Astrocyte of the cerebellum (primary cell): ENCODE data around the gene LAMB3.

ENCODE experiments used
- DNase-seq: peaks from one replicate; pipeline ENCODE4 v3.0.0-alpha.2; 2011; ENCODE audit warnings: low read depth
- H3K4me3 ChIP-seq: 2 replicates; pipeline ENCODE4 v1.5.1; 2011; ENCODE audit warnings: mild to moderate bottlenecking, low read depth, low read length, moderate library complexity
- in situ Hi-C: cut with HindIII; loops from 2 replicates; pipeline ENCODE4 v1.10.0; 2017; ENCODE audit warnings: low sequenced_read_pairs
- TF ChIP-seq, protein P1 (sequence below): IDR thresholded peaks from 2 replicates; pipeline ENCODE4 v1.5.1; 2012; ENCODE audit warnings: low read length, low read depth, moderate library complexity, mild to moderate bottlenecking; ENCODE audit errors: missing control alignments

The LAMB3 gene

DNA sequence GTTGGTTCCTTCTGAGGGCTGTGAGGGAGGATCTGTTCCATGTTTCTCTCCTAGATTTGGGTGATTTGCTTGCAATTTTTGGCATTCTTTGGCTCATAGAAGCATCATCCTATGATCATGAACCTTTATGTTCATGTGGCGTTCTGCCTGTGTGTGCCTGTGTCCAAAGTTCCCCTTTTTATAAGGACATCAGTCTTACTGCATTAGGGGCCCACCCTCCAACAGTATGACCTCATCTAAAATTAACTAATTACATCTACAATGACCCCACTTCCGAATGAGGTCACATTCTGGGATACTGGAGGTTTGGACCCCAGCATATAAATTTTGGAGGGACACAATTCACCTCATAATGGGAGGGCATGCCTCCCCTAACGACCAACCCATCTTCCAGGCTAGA is 81.5 kb downstream of the LAMB3 start:
- in situ Hi-C loops: no loop called here

DNA sequence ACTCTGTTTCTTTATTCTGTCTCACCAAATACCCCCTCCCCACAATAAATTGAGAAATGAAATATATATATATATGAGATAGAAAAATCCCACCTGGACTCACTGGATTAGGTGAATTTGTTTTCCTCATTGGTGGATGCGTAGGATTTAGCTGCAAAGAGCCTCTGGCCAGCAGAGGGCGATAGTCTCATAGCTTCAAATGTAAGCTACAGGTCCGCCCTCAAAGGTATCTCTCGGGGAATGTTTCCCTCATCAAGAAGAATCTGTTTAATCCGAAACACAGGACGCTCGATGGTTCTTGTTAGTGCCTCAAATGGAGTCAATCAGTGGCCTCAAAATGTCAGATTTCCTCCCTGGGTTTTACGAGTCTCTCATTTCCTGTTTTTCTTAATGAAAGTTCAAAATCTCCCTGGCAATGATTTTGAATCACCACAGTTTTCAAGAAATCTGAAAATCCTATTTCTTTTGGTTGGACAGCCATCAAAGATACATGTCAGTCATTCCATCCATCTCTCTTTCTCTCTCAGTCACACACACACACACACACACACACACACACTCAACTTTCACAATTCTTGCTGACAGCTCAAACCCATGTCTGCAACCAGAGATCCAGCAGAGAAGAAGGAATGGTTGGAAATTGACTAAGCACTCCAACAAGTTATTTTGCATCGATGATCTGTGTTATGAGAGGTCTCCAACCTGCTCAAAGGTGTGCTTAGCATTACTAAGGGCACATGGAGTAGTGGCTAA is 82.6 kb downstream of the LAMB3 start:
- peak; percentile 68 for DNase-seq
- TF ChIP-seq, protein P1, sequence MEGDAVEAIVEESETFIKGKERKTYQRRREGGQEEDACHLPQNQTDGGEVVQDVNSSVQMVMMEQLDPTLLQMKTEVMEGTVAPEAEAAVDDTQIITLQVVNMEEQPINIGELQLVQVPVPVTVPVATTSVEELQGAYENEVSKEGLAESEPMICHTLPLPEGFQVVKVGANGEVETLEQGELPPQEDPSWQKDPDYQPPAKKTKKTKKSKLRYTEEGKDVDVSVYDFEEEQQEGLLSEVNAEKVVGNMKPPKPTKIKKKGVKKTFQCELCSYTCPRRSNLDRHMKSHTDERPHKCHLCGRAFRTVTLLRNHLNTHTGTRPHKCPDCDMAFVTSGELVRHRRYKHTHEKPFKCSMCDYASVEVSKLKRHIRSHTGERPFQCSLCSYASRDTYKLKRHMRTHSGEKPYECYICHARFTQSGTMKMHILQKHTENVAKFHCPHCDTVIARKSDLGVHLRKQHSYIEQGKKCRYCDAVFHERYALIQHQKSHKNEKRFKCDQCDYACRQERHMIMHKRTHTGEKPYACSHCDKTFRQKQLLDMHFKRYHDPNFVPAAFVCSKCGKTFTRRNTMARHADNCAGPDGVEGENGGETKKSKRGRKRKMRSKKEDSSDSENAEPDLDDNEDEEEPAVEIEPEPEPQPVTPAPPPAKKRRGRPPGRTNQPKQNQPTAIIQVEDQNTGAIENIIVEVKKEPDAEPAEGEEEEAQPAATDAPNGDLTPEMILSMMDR: peak; percentile 96
- in situ Hi-C loops: no loop called here
- H3K4me3 ChIP-seq: no peak overlapping the region

More for the DNA sequence above, 81.5 kb downstream of the LAMB3 start:
- DNase-seq: no peak
- no peak overlapping the region for H3K4me3 ChIP-seq
- TF ChIP-seq, protein P1: no peak

DNA sequence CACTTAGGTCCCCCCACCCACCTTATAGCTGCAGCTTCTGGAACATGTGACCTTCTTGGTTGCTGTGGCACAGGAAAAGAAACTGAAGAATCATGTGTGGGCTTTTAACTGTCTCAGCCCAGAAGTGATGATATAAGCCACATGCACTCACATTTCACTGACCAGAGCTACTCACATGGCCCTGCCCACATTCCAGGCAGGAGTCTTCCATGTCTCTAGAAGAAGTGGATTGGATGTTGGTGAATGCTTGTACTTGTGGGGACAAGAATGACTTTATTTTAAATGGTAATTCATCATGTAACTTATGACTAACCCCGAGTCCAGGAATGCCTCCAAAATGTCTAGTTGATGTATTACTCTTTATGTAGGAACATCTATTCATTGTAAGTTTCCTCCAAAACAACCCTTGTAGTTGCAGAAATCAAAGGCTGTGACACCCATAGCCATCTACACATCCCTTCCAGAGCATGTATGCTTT is 84.5 kb downstream of the LAMB3 start:
- TF ChIP-seq, protein P1: no peak
- in situ Hi-C loops: no loop called here
- H3K4me3 ChIP-seq: no peak overlapping the region
- peak; percentile 32 for DNase-seq

DNA sequence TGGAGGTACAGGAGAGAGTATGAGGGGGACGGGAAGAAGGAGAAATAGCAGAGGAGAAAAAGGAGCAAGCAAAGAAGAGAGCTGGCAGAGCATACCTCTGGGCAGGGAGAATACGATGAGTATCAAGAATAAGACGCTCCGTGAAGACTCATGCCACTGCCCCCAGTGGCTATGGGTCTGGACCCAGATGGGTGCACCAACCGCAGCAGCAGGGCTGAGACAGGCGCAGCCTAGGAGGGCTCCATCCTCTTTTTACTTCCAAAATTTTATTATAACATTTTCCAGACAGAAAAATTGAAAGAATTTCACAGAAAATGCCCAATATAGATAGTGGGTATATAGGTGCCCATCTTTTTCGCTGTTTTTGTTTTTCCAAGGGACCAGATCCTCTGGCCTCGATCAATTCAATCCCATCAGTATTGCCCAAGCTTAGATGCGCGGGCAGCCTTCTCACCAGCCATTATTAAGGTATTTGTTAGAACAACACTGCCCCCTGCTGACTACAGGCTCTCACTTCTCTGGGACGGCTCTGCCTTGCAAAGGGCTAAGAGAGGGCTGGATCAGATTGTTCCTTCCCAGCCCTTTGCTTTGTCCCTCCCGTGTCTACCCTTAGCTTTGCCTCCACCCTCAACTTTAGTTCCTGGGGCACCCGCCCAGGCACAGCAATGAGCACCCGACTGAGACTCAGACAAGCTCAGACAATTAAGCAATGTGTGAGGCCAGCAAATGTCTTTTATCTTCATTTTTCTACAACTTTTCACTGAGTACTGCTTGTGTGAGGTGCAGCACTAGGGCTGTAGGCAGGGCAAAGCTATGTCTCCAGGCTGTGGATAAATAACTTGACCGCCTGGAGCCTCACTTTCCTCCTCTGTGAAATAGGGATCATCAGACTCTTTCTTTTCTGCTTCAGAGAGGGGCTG is 86.2 kb downstream of the LAMB3 start:
- in situ Hi-C loops: no loop called here
- DNase-seq: peak; percentile 64
- H3K4me3 ChIP-seq: no peak overlapping the region
- TF ChIP-seq, protein P1: peak; percentile 79
